Peyer's patch (tissue), 4 donors: Measurements from ENCODE around the gene RASL10B.

ENCODE experiments used
- CTCF ChIP-seq, 6 experiments: fragments of 450-650 bp in 4 of 6; fragments of 200-600 bp in 2 of 6; sonication (generic) in 1 of 6; IDR thresholded peaks; one replicate each; pipeline ENCODE4 v1.5.1; 2017 to 2019; ENCODE audit warnings: antibody characterized with exemption in 6 of 6, mild to moderate bottlenecking in 3 of 6, moderate library complexity in 1 of 6
- POLR2A ChIP-seq, 2 donors: fragments of 450-650 bp; IDR thresholded peaks; one replicate each; pipeline ENCODE4 v1.5.1; 2017; ENCODE audit warnings: antibody characterized with exemption in 2 of 2, mild to moderate bottlenecking in 2 of 2, moderate library complexity in 2 of 2

GRCh38 chr17:35750526-35751395, 19.3 kb downstream of the RASL10B start:
- TF ChIP-seq POLR2A (IDR thresholded peaks at IDR 0.05) (no peak), CTCF (IDR thresholded peaks at IDR 0.05) (no peak)
